NOMO-1 treated with dmso at 0.1 percent for 144 hours (cell line): ENCODE results near the gene SPINK2.

Experiments
- DNase-seq: peaks from one replicate; lab custom pipeline; 2025; ENCODE audit not compliant: unreplicated experiment; lab: John Stamatoyannopoulos, UW

SPINK2 gene

GRCh38 chr4:56821381-56822243 is at the start of gene SPINK2:
Gene SPINK2, minus strand, starts transcription at chr4:56821701. Its CDS starts 39 bp downstream, at chr4:56821662.
- no peak for DNase-seq

- no peak for DNase-seq
These were observed 49.4 kb upstream of the SPINK2 start for GRCh38 chr4:56870946-56871345.

GRCh38 chr4:56863441-56864139 is 42.1 kb upstream of the SPINK2 start:
- peak; percentile 87 for DNase-seq

- no peak for DNase-seq
These were observed 39.9 kb upstream of the SPINK2 start for GRCh38 chr4:56861360-56861759.

GRCh38 chr4:56860781-56861180 is 39.3 kb upstream of the SPINK2 start:
- no peak for DNase-seq

- DNase-seq: no peak
These were observed 38.3 kb upstream of the SPINK2 start for GRCh38 chr4:56859841-56860240.

GRCh38 chr4:56857601-56858309 is 36.3 kb upstream of the SPINK2 start:
- DNase-seq: peak; percentile 39

GRCh38 chr4:56856656-56857055 is 35.2 kb upstream of the SPINK2 start:
- no peak for DNase-seq

GRCh38 chr4:56850910-56851309 is 29.4 kb upstream of the SPINK2 start:
- no peak for DNase-seq

- no peak for DNase-seq
These were observed 23.5 kb upstream of the SPINK2 start for GRCh38 chr4:56844802-56845580.

- DNase-seq: no peak
These were observed 22.0 kb upstream of the SPINK2 start for GRCh38 chr4:56843421-56843899.

GRCh38 chr4:56840559-56840958 is 19.1 kb upstream of the SPINK2 start:
- no peak for DNase-seq

- DNase-seq: no peak
These were observed 7.5 kb upstream of the SPINK2 start for GRCh38 chr4:56828784-56829535.

GRCh38 chr4:56823933-56824600 is 2.6 kb upstream of the SPINK2 start:
- no peak for DNase-seq

- DNase-seq: no peak
These were observed 2.7 kb downstream of the SPINK2 start for GRCh38 chr4:56818797-56819196.

GRCh38 chr4:56817840-56818491 is 3.5 kb downstream of the SPINK2 start:
- DNase-seq: no peak

- no peak for DNase-seq
These were observed 14.8 kb downstream of the SPINK2 start for GRCh38 chr4:56806666-56807065.

- DNase-seq: peak; percentile 41
These were observed 16.9 kb downstream of the SPINK2 start for GRCh38 chr4:56804551-56804950.

- peak; percentile 92 for DNase-seq
These were observed 18.0 kb downstream of the SPINK2 start for GRCh38 chr4:56803471-56803870.
